HG03108 (cell line): ENCODE measurements around the gene SYCE1.
"Not testable (repeated sequence)": the region's sequence is repeated elsewhere in the genome, so short reads cannot be mapped to it uniquely, and the experiment has no call there.

Source experiments
- ATAC-seq: cut with Tn5 transposase; IDR thresholded peaks from one replicate; pipeline ENCODE4 v1.9.1; 2021; ENCODE audit warnings: moderate library complexity; ENCODE audit not compliant: unreplicated experiment

The SYCE1 gene

GRCh38 chr10:133559216-133559615 lies 6.2 kb downstream of the SYCE1 start:
- ATAC-seq = no peak

GRCh38 chr10:133557381-133557780 lies 8.0 kb downstream of the SYCE1 start:
- ATAC-seq = no peak

DNA sequence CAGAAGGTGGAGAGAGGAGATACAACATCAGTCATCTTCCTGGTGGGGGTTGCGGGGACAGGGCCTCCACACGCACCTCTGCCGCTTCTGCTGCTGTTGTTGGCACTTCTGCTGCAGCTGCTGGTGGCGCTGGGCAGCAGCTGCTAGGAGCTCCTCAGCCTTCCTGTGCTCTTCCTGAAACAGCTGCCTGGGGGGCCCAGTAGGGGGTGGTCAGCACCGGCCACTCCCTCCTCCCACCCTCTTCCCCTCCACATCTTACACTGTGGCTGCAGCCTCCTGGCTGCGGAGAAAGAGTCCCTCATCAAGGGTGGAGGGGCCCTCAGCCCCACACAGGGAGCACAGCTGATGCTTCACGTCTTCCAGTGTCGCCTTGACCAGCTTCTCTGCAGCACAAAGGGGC lies 9.9 kb downstream of the SYCE1 start:
- ATAC-seq = no peak

DNA sequence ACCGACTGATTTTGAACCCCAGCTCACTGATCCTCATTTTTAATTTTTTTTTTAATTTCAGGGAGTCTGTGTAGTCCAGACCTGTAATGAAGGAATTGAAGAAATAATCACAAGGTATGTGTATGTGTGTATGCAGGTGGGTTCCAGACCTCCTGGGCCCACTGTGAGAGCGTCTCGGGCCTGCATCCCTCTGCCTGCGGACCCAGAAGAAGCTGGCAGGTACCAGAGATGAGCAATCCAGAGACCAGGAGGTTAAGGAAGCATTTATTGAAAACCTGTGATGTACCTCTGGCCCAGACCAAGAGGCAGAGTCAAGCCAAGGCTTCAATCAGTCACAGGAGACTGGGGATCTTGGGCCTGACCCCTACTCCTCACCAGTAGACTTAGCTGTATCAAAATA lies 10.8 kb downstream of the SYCE1 start:
- ATAC-seq = no peak

GRCh38 chr10:133544506-133544905 lies 20.9 kb downstream of the SYCE1 start:
- no peak for ATAC-seq

DNA sequence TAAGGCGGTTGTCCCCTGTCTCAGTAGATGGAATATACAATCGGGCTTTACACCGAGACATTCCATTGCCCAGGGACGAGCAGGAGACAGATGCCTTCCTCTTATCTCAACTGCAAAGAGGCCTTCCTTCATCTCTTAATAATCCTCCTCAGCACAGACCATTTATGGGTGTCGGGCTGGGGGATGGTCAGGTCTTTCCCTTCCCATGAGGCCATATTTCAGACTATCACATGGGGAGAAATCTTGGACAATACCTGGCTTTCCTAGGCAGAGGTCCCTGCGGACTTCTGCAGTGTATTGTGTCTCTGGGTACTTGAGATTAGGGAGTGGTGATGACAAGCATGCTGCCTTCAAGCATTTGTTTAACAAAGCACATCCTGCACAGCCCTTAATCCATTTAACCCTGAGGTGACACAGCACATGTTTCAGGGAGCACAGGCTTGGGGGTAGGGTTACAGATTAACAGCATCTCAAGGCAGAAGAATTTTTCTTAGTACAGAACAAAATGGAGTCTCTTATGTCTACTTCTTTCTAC lies 23.9 kb downstream of the SYCE1 start:
- not testable (repeated sequence) for ATAC-seq

GRCh38 chr10:133537546-133538545 lies 27.5 kb downstream of the SYCE1 start:
- no peak for ATAC-seq

- ATAC-seq = no peak
These were observed 29.2 kb downstream of the SYCE1 start for GRCh38 chr10:133536198-133536597.

GRCh38 chr10:133534417-133534816 lies 31.0 kb downstream of the SYCE1 start:
- ATAC-seq = no peak

- ATAC-seq = no peak
These were observed 32.5 kb downstream of the SYCE1 start for GRCh38 chr10:133532871-133533270.

GRCh38 chr10:133530506-133530905 lies 34.9 kb downstream of the SYCE1 start:
- no peak for ATAC-seq

DNA sequence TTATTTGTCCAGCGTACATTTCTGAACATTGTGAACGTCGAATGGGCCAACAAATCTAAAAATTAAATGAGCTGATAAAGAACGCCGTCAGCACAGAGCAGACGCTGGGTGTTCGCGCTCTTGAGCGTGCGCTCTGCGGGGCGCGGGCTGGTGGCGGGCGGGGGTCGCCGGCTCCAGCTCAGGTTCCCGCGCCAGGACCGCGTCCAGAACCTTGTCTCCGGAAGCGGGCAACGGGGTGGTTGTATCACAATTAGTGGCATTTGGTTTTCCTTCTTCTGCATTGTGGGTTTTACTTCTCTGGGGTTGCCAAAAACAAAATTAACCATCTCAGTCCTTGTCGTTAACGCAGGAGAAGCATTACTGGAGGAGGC lies 35.8 kb downstream of the SYCE1 start:
- ATAC-seq = no peak

DNA sequence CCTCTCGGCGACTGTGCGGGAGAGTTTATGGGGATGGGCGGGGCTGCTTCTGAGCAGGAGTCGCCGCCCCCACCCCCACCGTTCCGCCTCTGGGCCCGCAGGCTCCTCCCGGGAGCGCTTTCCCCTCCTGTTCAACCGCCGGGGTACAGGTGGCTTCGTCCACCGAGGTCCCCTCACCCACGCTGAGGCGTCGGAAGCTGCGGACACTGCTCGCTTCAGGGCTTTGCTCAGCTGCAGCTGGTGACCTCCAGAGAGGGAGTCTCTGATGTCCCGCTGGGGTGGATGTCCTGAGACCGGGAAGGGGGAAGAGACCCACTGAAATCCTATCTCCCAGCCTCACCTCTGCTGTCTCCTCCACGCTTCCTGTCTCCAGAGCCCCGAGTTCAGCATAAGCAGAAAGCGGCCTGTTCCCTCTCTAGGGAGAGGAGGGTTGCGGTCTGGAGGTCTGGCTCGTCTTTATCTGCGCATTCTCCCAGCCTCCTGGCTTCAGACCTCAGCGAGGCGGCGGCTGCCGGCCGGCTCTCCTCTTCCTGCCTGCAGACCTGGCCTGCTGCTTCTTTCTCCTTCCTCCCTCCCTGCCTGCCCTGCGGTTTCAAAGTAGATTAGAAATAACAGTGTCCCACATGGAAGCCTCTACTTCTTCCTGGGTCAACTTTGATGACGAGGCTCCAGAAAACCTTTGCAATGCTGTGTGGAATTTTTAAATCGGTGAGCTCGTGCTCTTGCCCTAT lies 36.4 kb downstream of the SYCE1 start:
- no peak for ATAC-seq

- no peak for ATAC-seq
These were observed 37.0 kb downstream of the SYCE1 start for GRCh38 chr10:133528296-133528844.

- no peak for ATAC-seq
These were observed 37.6 kb downstream of the SYCE1 start for GRCh38 chr10:133527771-133528271.

DNA sequence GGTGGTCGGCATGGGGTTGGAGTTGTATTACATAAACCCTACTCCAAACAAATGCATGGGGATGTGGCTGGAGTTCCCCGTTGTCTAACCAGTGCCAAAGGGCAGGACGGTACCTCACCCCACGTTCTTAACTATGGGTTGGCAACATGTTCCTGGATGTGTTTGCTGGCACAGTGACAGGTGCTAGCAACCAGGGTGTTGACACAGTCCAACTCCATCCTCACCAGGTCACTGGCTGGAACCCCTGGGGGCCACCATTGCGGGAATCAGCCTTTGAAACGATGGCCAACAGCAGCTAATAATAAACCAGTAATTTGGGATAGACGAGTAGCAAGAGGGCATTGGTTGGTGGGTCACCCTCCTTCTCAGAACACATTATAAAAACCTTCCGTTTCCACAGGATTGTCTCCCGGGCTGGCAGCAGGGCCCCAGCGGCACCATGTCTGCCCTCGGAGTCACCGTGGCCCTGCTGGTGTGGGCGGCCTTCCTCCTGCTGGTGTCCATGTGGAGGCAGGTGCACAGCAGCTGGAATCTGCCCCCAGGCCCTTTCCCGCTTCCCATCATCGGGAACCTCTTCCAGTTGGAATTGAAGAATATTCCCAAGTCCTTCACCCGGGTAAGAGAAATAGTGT lies 38.3 kb downstream of the SYCE1 start, which contains the start of gene CYP2E1:
CYP2E1 (plus strand) TSS at position 407 of the 632 bp plus-strand sequence; CDS start at position 440, 33 bp downstream.
- ATAC-seq = no peak

DNA sequence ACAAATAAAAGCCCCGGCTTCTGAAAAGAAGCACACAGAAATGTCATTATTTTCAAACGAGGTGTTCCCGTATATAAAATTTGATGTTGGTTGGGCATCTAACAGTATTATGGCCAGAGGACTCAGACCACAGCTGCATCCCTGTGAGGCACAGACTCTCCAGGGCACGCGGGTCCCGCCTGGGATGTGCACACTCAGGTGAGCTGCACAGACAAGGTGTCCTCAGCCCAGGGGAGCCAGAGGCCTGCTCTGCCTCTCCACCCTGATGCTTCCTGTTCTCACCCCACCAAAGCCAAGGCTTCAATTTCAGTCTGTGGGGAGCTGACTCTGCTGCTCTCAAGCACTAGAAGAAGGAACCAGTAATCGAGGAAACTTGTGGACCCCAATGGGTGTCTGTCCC lies 39.9 kb downstream of the SYCE1 start:
- no peak for ATAC-seq

- no peak for ATAC-seq
These were observed 41.7 kb downstream of the SYCE1 start for GRCh38 chr10:133523631-133524203.

DNA sequence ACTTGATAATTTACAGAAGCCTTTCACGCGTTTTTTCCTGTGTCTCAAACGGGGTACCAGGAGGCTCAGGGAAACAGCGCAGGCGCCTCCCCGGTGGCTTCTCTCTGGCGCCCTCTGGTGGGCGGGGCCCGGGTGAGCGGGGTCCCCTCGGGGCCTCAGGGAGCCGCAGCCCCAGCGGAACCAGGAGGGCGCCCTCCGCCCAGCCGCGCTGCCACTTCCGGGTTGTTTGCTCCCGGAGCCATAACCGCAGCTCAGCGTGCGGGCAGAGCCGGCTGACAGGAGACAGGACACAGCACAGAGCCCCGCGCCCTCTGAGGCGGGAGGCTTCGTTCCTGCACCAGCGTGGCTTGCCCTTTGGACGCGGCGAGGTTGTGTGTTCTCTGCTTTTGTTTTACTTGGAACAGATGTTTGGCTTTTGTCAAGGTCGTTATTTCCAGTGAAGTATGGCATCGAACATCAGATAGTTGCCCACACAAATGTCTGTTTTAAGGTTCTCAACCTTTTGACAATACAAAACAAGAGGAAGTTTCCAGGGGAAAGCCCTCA lies 45.1 kb downstream of the SYCE1 start:
- peak; percentile 91 for ATAC-seq

DNA sequence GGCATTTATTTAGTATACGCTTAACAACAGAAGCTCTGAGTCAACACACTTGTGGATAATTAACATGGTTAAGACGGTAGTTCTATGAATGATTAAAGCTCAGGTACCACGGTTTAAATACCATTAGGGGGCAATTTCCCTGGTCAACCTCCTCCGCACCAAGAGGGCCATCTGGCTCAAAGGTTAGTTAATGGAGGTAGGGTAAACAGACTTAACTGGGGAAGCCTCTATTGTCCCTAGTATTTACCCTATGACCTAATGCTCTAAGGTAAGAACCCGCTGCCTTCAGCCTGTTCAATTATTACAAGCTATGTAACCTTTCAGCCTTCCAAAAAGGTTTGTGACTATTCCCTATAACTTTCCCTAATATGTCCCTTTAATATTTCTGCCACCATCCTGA lies 46.9 kb downstream of the SYCE1 start:
- not testable (repeated sequence) for ATAC-seq
